CD4-positive, alpha-beta memory T cell (primary cell): Measurements from ENCODE around the gene RAC3. TPM values are rescaled to one million over a fixed set of nuclear protein-coding genes. Genes with fewer than 3 reads are reported as not detected.

ENCODE experiments used
- CTCF ChIA-PET: fragments of 350-600 bp; sonication (Branson Sonifier 250); formaldehyde crosslinking; loops from one replicate; lab custom pipeline; 2021; ENCODE audit warnings: inconsistent platforms; ENCODE audit not compliant: partially characterized antibody; lab: Charles Lee
- POLR2A ChIA-PET: fragments of 350-600 bp; sonication (Branson Sonifier 250); formaldehyde crosslinking; loops from one replicate; lab custom pipeline; 2021; ENCODE audit not compliant: partially characterized antibody; lab: Charles Lee
- DNase-seq, 5 donors: peaks; one replicate each; pipeline versions ENCODE4 v3.0.0 to v3.0.0-alpha.2; 2020 to 2022; ENCODE audit warnings: mixed read lengths in 1 of 5
- H3K27ac ChIP-seq: one replicate; pipeline ENCODE4 v1.7.0; 2013; ENCODE audit warnings: low read depth, low read length
- H3K27me3 ChIP-seq: 2 replicates; pipeline ENCODE4 v1.7.0; 2013; ENCODE audit warnings: mild to moderate bottlenecking, low read length, moderate library complexity; ENCODE audit not compliant: insufficient read depth
- H3K36me3 ChIP-seq: 2 replicates; pipeline ENCODE4 v1.7.0; 2013; ENCODE audit warnings: mild to moderate bottlenecking, low read length, moderate library complexity; ENCODE audit not compliant: insufficient read depth
- H3K4me1 ChIP-seq: 2 replicates; pipeline ENCODE4 v1.7.0; 2013; ENCODE audit warnings: mild to moderate bottlenecking, low read length, moderate library complexity; ENCODE audit not compliant: insufficient read depth
- H3K4me3 ChIP-seq, 2 donors: one replicate each; pipeline ENCODE4 v1.7.0; 2013; ENCODE audit warnings: low read length in 2 of 2, mild to moderate bottlenecking in 1 of 2
- H3K9me3 ChIP-seq, 2 donors: one replicate each; pipeline ENCODE4 v1.7.0; 2013; ENCODE audit warnings: low read length in 2 of 2, control low read depth in 1 of 2; ENCODE audit not compliant: control insufficient read depth in 1 of 2
- H3K27ac Mint-ChIP-seq, 7 donors: one replicate each; pipeline ENCODE4 v1.8.0; 2020 to 2021; ENCODE audit warnings: mixed read lengths in 7 of 7, mild to moderate bottlenecking in 6 of 7, inconsistent platforms in 3 of 7, moderate library complexity in 3 of 7
- H3K27me3 Mint-ChIP-seq, 2 donors: one replicate each; pipeline ENCODE4 v1.8.0; 2020 to 2021; ENCODE audit warnings: mixed read lengths in 2 of 2
- H3K36me3 Mint-ChIP-seq, 2 donors: one replicate each; pipeline ENCODE4 v1.8.0; 2020 to 2021; ENCODE audit warnings: mixed read lengths in 2 of 2, inconsistent platforms in 1 of 2, mild to moderate bottlenecking in 1 of 2
- H3K4me1 Mint-ChIP-seq, 4 donors: one replicate each; pipeline ENCODE4 v1.8.0; 2020 to 2021; ENCODE audit warnings: mixed read lengths in 4 of 4, mild to moderate bottlenecking in 1 of 4
- H3K4me3 Mint-ChIP-seq, 8 donors: one replicate each; pipeline ENCODE4 v1.8.0; 2020 to 2021; ENCODE audit warnings: mixed read lengths in 8 of 8, mild to moderate bottlenecking in 7 of 8, moderate library complexity in 6 of 8, inconsistent platforms in 3 of 8
- H3K9me3 Mint-ChIP-seq, 8 donors: one replicate each; pipeline ENCODE4 v1.8.0; 2020 to 2021; ENCODE audit warnings: mixed read lengths in 8 of 8, mild to moderate bottlenecking in 5 of 8, inconsistent platforms in 3 of 8, moderate library complexity in 1 of 8
- intact Hi-C: fragments of 100-400 bp; cut with micrococcal nuclease; formaldehyde crosslinking; loops from one replicate; pipeline ENCODE4 v1.15.1; 2023
- polyA plus RNA-seq, 2 donors: library from polyadenylated mRNA; unstranded; fragments of 300-500 nt; fragmentation: Illumina TruSeq; gene quantifications; one replicate each; pipeline ENCODE4 v1.2.3, GENCODE V29; 2021
- total RNA-seq, 2 experiments: library from RNA; stranded (reverse); gene quantifications; one replicate each; pipeline ENCODE4 v1.2.3, GENCODE V29; 2021

RAC3 gene
- total and polyA plus RNA-seq, 4 experiments from 2014 or later: 0.44 to 2.3 (median 0.86) TPM; not detected in 1

GRCh38 chr17:82010575-82011525, 20.6 kb upstream of the RAC3 start:
- no peaks in the 10 kb centered on the region for H3K4me1 ChIP-seq
- no peaks in the 10 kb centered on the region for H3K9me3 ChIP-seq
- no peaks in the 10 kb centered on the region for H3K27me3 ChIP-seq
- no peak overlapping the region for H3K27ac ChIP-seq
- ChIA-PET POLR2A (no interaction called here), CTCF (interaction anchor here (1.2 kb wide), 1 partner anchor 52 kb away, joined by 3 read pairs; no protein-coding TSS in a partner anchor)
- intact Hi-C loops: no loop called here
- no peak for DNase-seq
- no peaks in the 10 kb centered on the region for H3K36me3 ChIP-seq
- no peaks in the 10 kb centered on the region for H3K36me3 Mint-ChIP-seq
- H3K4me1 Mint-ChIP-seq: peaks cover 0 to 1% (median 0%) of the 10 kb centered on the region in 4 donors
- H3K4me3 ChIP-seq: no peak overlapping the region
- H3K4me3 Mint-ChIP-seq: no peak overlapping the region
- no peak overlapping the region for H3K27ac Mint-ChIP-seq
- H3K27me3 Mint-ChIP-seq: no peaks in the 10 kb centered on the region
- H3K9me3 Mint-ChIP-seq: no peaks in the 10 kb centered on the region

DNA sequence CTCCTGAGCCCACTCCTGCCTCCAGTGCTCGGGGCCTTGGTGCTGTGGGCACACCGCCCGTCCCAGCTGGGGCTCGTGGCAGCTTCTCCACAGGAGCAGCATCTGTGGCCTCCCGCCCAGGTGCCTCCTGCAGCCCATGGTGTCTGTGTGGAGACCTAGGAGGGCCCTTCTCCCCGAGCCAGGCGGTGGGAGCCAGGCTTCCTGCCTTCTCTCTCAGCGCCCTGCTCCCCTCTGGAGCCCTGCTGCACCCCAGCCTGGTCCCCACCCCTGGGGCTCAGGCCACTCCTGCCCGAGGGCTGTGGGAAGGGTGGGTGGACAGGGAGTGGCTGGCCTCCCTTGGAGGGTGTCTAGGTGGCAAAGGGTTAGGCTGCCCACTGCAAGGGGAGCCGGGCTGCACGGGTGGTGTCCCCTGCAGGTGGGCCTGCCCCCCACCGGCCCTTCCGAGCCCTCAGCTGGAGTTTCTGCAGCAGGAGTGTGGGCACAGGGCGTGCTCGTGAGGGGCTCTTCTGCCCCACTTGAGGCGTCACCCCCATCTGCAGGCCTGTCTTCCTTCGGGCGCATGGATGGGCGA, 19.8 kb upstream of the RAC3 start:
- H3K9me3 Mint-ChIP-seq: no peaks in the 10 kb centered on the region
- no peaks in the 10 kb centered on the region for H3K36me3 Mint-ChIP-seq
- ChIA-PET POLR2A (no interaction called here), CTCF (interaction anchor here (1.2 kb wide), 1 partner anchor 52 kb away, joined by 3 read pairs; no protein-coding TSS in a partner anchor)
- Histone ChIP-seq H3K9me3 (no peaks in the 10 kb centered on the region), H3K4me3 (no peak overlapping the region), H3K27ac (no peak overlapping the region), H3K36me3 (no peaks in the 10 kb centered on the region), H3K27me3 (no peaks in the 10 kb centered on the region), H3K4me1 (no peaks in the 10 kb centered on the region)
- H3K27ac Mint-ChIP-seq: no peak overlapping the region
- H3K4me1 Mint-ChIP-seq: no peaks in the 10 kb centered on the region
- intact Hi-C loops: no loop called here
- H3K4me3 Mint-ChIP-seq: no peak overlapping the region
- no peaks in the 10 kb centered on the region for H3K27me3 Mint-ChIP-seq
- DNase-seq: no peak

DNA sequence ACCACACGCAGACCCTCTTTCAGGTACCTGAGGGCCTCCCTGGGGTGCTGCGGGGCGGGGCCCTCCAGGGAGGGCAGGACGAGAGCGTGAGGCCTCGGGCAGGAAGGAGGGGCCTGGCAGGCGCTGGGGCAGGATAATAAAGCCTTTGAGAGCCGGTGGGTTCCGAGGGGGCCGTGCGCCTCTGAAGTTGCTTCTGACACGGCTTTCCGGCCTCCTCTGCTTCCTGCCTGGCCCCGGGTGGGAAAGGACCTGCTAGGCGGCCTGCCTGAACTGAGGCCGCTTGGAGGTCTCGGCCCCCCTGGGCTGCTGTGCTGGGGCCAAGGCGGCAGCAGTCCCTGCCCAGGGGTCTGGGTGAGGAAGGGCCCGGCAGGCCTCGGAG, 19.2 kb upstream of the RAC3 start:
- no peak for DNase-seq
- ChIA-PET POLR2A (interaction anchor here (0.6 kb wide), 1 partner anchor 13 kb away, joined by 3 read pairs; no protein-coding TSS in a partner anchor), CTCF (interaction anchor here (1.4 kb wide), 1 partner anchor 52 kb away, joined by 4 read pairs; no protein-coding TSS in a partner anchor)
- Mint-ChIP-seq H3K27ac (no peak overlapping the region), H3K9me3 (no peaks in the 10 kb centered on the region), H3K27me3 (no peaks in the 10 kb centered on the region), H3K36me3 (no peaks in the 10 kb centered on the region), H3K4me3 (no peak overlapping the region), H3K4me1 (no peaks in the 10 kb centered on the region)
- intact Hi-C loops: no loop called here
- Histone ChIP-seq H3K9me3 (no peaks in the 10 kb centered on the region), H3K27ac (no peak overlapping the region), H3K36me3 (no peaks in the 10 kb centered on the region), H3K27me3 (no peaks in the 10 kb centered on the region), H3K4me1 (no peaks in the 10 kb centered on the region), H3K4me3 (no peak overlapping the region)

- ChIA-PET POLR2A (interaction anchor here (0.6 kb wide), 1 partner anchor 12 kb away, joined by 3 read pairs; no protein-coding TSS in a partner anchor), CTCF (interaction anchor here (1.4 kb wide), 1 partner anchor 52 kb away, joined by 4 read pairs; no protein-coding TSS in a partner anchor)
- H3K9me3 Mint-ChIP-seq: no peaks in the 10 kb centered on the region
- Histone ChIP-seq H3K27me3 (no peaks in the 10 kb centered on the region), H3K9me3 (no peaks in the 10 kb centered on the region), H3K36me3 (no peaks in the 10 kb centered on the region), H3K4me1 (no peaks in the 10 kb centered on the region), H3K4me3 (no peak overlapping the region), H3K27ac (no peak overlapping the region)
- no peaks in the 10 kb centered on the region for H3K36me3 Mint-ChIP-seq
- intact Hi-C loops: no loop called here
- DNase-seq: no peak
- no peak overlapping the region for H3K27ac Mint-ChIP-seq
- no peak overlapping the region for H3K4me3 Mint-ChIP-seq
- no peaks in the 10 kb centered on the region for H3K27me3 Mint-ChIP-seq
- no peaks in the 10 kb centered on the region for H3K4me1 Mint-ChIP-seq
Measured at GRCh38 chr17:82012640-82013295, 18.7 kb upstream of the RAC3 start.

DNA sequence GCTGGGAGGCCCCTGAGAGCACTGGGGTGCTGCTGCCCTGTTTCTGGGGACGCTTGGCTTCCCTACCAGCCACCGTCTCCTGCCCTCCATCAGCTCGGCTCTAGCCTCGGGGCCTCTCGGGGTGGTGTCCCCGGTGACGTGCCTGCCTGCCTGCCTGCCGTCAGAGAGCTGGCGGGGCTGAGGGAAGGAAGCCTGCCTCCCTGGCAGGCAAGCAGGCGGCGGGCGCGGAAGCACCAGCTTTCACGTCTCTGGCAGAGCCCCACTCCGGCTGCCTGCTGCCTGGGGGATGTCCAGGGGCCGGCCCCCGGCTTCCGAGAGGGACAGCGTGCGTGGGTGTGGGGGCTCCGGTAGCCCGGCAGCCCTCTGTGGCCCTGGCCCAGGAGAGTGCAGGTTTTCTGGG, 18.1 kb upstream of the RAC3 start:
- no peaks in the 10 kb centered on the region for H3K4me1 Mint-ChIP-seq
- CTCF ChIA-PET: interaction anchor here (1.4 kb wide), 1 partner anchor 53 kb away, joined by 4 read pairs; no protein-coding TSS in a partner anchor
- Histone ChIP-seq H3K4me3 (no peak overlapping the region), H3K36me3 (no peaks in the 10 kb centered on the region), H3K27ac (no peak overlapping the region), H3K27me3 (no peaks in the 10 kb centered on the region), H3K9me3 (no peaks in the 10 kb centered on the region), H3K4me1 (no peaks in the 10 kb centered on the region)
- intact Hi-C loops: no loop called here
- POLR2A ChIA-PET: no interaction called here
- H3K4me3 Mint-ChIP-seq: no peak overlapping the region
- DNase-seq: no peak
- H3K27ac Mint-ChIP-seq: no peak overlapping the region
- H3K36me3 Mint-ChIP-seq: peaks cover 0 to under 1% of the 10 kb centered on the region in 2 donors
- no peaks in the 10 kb centered on the region for H3K27me3 Mint-ChIP-seq
- H3K9me3 Mint-ChIP-seq: no peaks in the 10 kb centered on the region

GRCh38 chr17:82013772-82014321, 17.6 kb upstream of the RAC3 start:
- DNase-seq: no peak
- peaks cover 0 to 3% of the 10 kb centered on the region in 2 donors for H3K36me3 Mint-ChIP-seq
- ChIA-PET CTCF (no interaction called here), POLR2A (interaction anchor here (1.1 kb wide), 1 partner anchor 47 kb away, joined by 3 read pairs; no protein-coding TSS in a partner anchor)
- no peaks in the 10 kb centered on the region for H3K9me3 Mint-ChIP-seq
- intact Hi-C loops: no loop called here
- no peaks in the 10 kb centered on the region for H3K27me3 Mint-ChIP-seq
- H3K27ac Mint-ChIP-seq: no peak overlapping the region
- peaks cover 0 to 3% (median 0%) of the 10 kb centered on the region in 4 donors for H3K4me1 Mint-ChIP-seq
- H3K4me3 Mint-ChIP-seq: no peak overlapping the region
- Histone ChIP-seq H3K9me3 (no peaks in the 10 kb centered on the region), H3K4me3 (no peak overlapping the region), H3K27me3 (no peaks in the 10 kb centered on the region), H3K27ac (no peak overlapping the region), H3K36me3 (no peaks in the 10 kb centered on the region), H3K4me1 (no peaks in the 10 kb centered on the region)
